ENCODE results near the gene IL15RA.

GRCh38 chr10:5975641-5976473 lies 1.5 kb downstream of the IL15RA start:
- TF ChIP-seq CTCF (IDR thresholded peaks at IDR 0.05; ENCODE audit: insufficient read depth, low read length, poor library complexity, severe bottlenecking) (no peak), EZH2phosphoT487 (conservative IDR thresholded peaks at IDR 0.05; ENCODE audit: low read length) (no peak)
